CD14-positive monocyte (primary cell): ENCODE measurements around the gene SNX9. TPM values are rescaled to one million over a fixed set of nuclear protein-coding genes. Genes with fewer than 3 reads are reported as not detected.

Experiments
- DNase-seq, 3 donors: peaks; one replicate each; pipeline ENCODE4 v3.0.0-alpha.2; 2011 to 2022
- H2AFZ ChIP-seq: 2 replicates; pipeline ENCODE4 v1.6.0; 2012; ENCODE audit warnings: mild to moderate bottlenecking, low read depth, low read length, inconsistent platforms; ENCODE audit not compliant: insufficient read depth, poor library complexity, severe bottlenecking
- H3K27ac ChIP-seq, 2 donors: 1 replicate in 1 of 2; 2 replicates in 1 of 2; pipeline ENCODE4 v1.5.1; 2012 to 2013; ENCODE audit warnings: low read length in 2 of 2, control low read depth in 1 of 2, inconsistent platforms in 1 of 2, low read depth in 1 of 2, mild to moderate bottlenecking in 1 of 2
- H3K27me3 ChIP-seq, 2 donors: one replicate each; pipeline versions ENCODE4 v1.6.0 to v1.6.1; 2011 to 2013; ENCODE audit warnings: low read length in 2 of 2; ENCODE audit not compliant: control insufficient read depth in 2 of 2, insufficient read depth in 2 of 2
- H3K36me3 ChIP-seq, 2 donors: replicated peaks in 1 of 2; 1 replicate in 1 of 2; 2 replicates in 1 of 2; pipeline versions ENCODE4 v1.5.1 to v1.6.1; 2012 to 2013; ENCODE audit warnings: low read length in 2 of 2, control low read depth in 1 of 2, inconsistent platforms in 1 of 2, mild to moderate bottlenecking in 1 of 2; ENCODE audit not compliant: insufficient read depth in 2 of 2, control insufficient read depth in 1 of 2
- H3K4me1 ChIP-seq, 2 donors: 1 replicate in 1 of 2; 2 replicates in 1 of 2; pipeline versions ENCODE4 v1.5.1 to v1.6.1; 2012 to 2013; ENCODE audit warnings: low read length in 2 of 2, control low read depth in 1 of 2, inconsistent platforms in 1 of 2, mild to moderate bottlenecking in 1 of 2, moderate library complexity in 1 of 2; ENCODE audit not compliant: insufficient read depth in 2 of 2, control insufficient read depth in 1 of 2
- H3K4me2 ChIP-seq: replicated peaks from 2 replicates; pipeline ENCODE3; 2012; ENCODE audit warnings: low read length, moderate library complexity, mild to moderate bottlenecking; ENCODE audit not compliant: poor library complexity, severe bottlenecking; ENCODE audit errors: extremely low read depth
- H3K4me3 ChIP-seq, 3 experiments: fragments of 200-600 bp in 1 of 3; sonication (generic) in 1 of 3; replicated peaks in 1 of 3; 1 replicate in 2 of 3; 2 replicates in 1 of 3; pipeline ENCODE4 v1.5.1; 2011 to 2013; ENCODE audit warnings: low read length in 3 of 3, mild to moderate bottlenecking in 3 of 3, control low read depth in 2 of 3, low read depth in 2 of 3, inconsistent platforms in 1 of 3, moderate library complexity in 1 of 3
- H3K79me2 ChIP-seq: 2 replicates; pipeline ENCODE4 v1.6.0; 2012; ENCODE audit warnings: mild to moderate bottlenecking, control low read depth, inconsistent platforms, low read length, moderate library complexity; ENCODE audit not compliant: insufficient read depth
- H3K9ac ChIP-seq: 2 replicates; pipeline ENCODE4 v1.6.0; 2017; ENCODE audit warnings: low read length, mild to moderate bottlenecking; ENCODE audit not compliant: insufficient read depth, poor library complexity, severe bottlenecking
- H3K9me3 ChIP-seq, 2 donors: replicated peaks in 1 of 2; 1 replicate in 1 of 2; 2 replicates in 1 of 2; pipeline versions ENCODE4 v1.5.1 to v1.6.1; 2012 to 2013; ENCODE audit warnings: low read length in 2 of 2, control low read depth in 1 of 2; ENCODE audit not compliant: control insufficient read depth in 1 of 2, insufficient read depth in 1 of 2
- H4K20me1 ChIP-seq: 2 replicates; pipeline ENCODE4 v1.6.0; 2012; ENCODE audit warnings: mild to moderate bottlenecking, low read length, control low read depth, moderate library complexity; ENCODE audit not compliant: insufficient read depth
- H3K27ac Mint-ChIP-seq, 7 donors: one replicate each; pipeline ENCODE4 v1.8.0; 2020; ENCODE audit warnings: mild to moderate bottlenecking in 7 of 7, mixed read lengths in 7 of 7, moderate library complexity in 6 of 7, inconsistent platforms in 2 of 7
- H3K27me3 Mint-ChIP-seq, 3 donors: one replicate each; pipeline ENCODE4 v1.8.0; 2021 to 2022; ENCODE audit warnings: low read depth in 3 of 3, mild to moderate bottlenecking in 3 of 3, mixed read lengths in 3 of 3, moderate library complexity in 3 of 3, inconsistent platforms in 1 of 3
- H3K36me3 Mint-ChIP-seq, 2 donors: one replicate each; pipeline ENCODE4 v1.8.0; 2020; ENCODE audit warnings: mixed read lengths in 2 of 2, inconsistent platforms in 1 of 2, mild to moderate bottlenecking in 1 of 2
- H3K4me1 Mint-ChIP-seq: one replicate; pipeline ENCODE4 v1.8.0; 2020; ENCODE audit warnings: mild to moderate bottlenecking, mixed read lengths
- H3K4me3 Mint-ChIP-seq, 2 donors: one replicate each; pipeline ENCODE4 v1.8.0; 2020; ENCODE audit warnings: mild to moderate bottlenecking in 2 of 2, mixed read lengths in 2 of 2, moderate library complexity in 1 of 2
- H3K9me3 Mint-ChIP-seq, 7 donors: one replicate each; pipeline ENCODE4 v1.8.0; 2020 to 2022; ENCODE audit warnings: mixed read lengths in 7 of 7, mild to moderate bottlenecking in 6 of 7, moderate library complexity in 6 of 7, inconsistent platforms in 2 of 7
- CTCF ChIP-seq: fragments of 200-600 bp; IDR thresholded peaks from one replicate; pipeline ENCODE4 v1.8.0; 2022; ENCODE audit warnings: antibody characterized with exemption, mild to moderate bottlenecking
- WGBS: methylation state at CpG from one replicate; pipeline ENCODE4 v1.1.5; 2013; ENCODE audit warnings: missing lambda C conversion rate; ENCODE audit not compliant: insufficient coverage; 5-methylcytosine and 5-hydroxymethylcytosine counted together
- intact Hi-C, 2 donors: fragments of 100-400 bp; cut with micrococcal nuclease; formaldehyde crosslinking; loops; one replicate each; pipeline versions ENCODE4 v1.15.0 to v1.15.1; 2023
- polyA plus RNA-seq, 3 donors: library from polyadenylated mRNA; depleted of rRNA in 1 of 3; unstranded in 2 of 3; stranded (reverse) in 1 of 3; fragments of 300-500 nt in 2 of 3; fragments of >200 nt in 1 of 3; fragmentation: Illumina TruSeq in 2 of 3; gene quantifications; 1 replicate in 2 of 3; 2 replicates in 1 of 3; pipeline ENCODE4 v1.2.3, GENCODE V29; 2012 to 2021

SNX9 gene
- polyA plus RNA-seq, 3 donors, result 5.5 to 8.1 (median 7.2) TPM

- H4K20me1 ChIP-seq, result no peaks in the 10 kb centered on the region
- peaks cover 3 to 20% of the 10 kb centered on the region in 2 donors for H3K36me3 ChIP-seq
- DNase-seq, result no peak
- no peak overlapping the region for H3K27ac ChIP-seq
- intact Hi-C loops, result no loop called here
- whole genome bisulfite sequencing, result 80% methylated on average over 1 of the region's 3 CpGs
- H3K4me2 ChIP-seq, result no peak overlapping the region
- Mint-ChIP-seq H3K36me3 (peaks cover 37 to 42% of the 10 kb centered on the region in 2 donors), H3K27ac (no peak overlapping the region), H3K9me3 (peaks cover 0 to 3% (median 0%) of the 10 kb centered on the region in 7 donors), H3K27me3 (peaks cover 0 to 2% (median 0%) of the 10 kb centered on the region in 3 donors), H3K4me1 (no peaks in the 10 kb centered on the region), H3K4me3 (no peak overlapping the region)
- H2AFZ ChIP-seq, result no peak overlapping the region
- H3K9me3 ChIP-seq, result no peaks in the 10 kb centered on the region
- H3K4me3 ChIP-seq, result no peak overlapping the region
- H3K27me3 ChIP-seq, result no peaks in the 10 kb centered on the region
- no peak for TF ChIP-seq CTCF
- no peaks in the 10 kb centered on the region for H3K79me2 ChIP-seq
- no peak overlapping the region for H3K9ac ChIP-seq
- no peaks in the 10 kb centered on the region for H3K4me1 ChIP-seq
These were observed 86.2 kb downstream of the SNX9 start for GRCh38 chr6:157909282-157909664.

GRCh38 chr6:157911278-157911677, 88.2 kb downstream of the SNX9 start:
- no peak for TF ChIP-seq CTCF
- Mint-ChIP-seq H3K27me3 (no peaks in the 10 kb centered on the region), H3K4me1 (no peaks in the 10 kb centered on the region), H3K36me3 (peaks cover 39 to 48% of the 10 kb centered on the region in 2 donors), H3K4me3 (no peak overlapping the region), H3K9me3 (peaks cover 0 to 3% (median 0%) of the 10 kb centered on the region in 7 donors), H3K27ac (peak overlapping the region in 1 of 7 donors; percentile 1)
- intact Hi-C loops, result no loop called here
- no peaks in the 10 kb centered on the region for H3K27me3 ChIP-seq
- H3K9ac ChIP-seq, result no peak overlapping the region
- WGBS, result 96% methylated on average over 7 of the region's 9 CpGs
- no peak overlapping the region for H3K27ac ChIP-seq
- no peak overlapping the region for H3K4me2 ChIP-seq
- DNase-seq, result no peak
- H3K79me2 ChIP-seq, result no peaks in the 10 kb centered on the region
- no peaks in the 10 kb centered on the region for H3K9me3 ChIP-seq
- H3K4me1 ChIP-seq, result no peaks in the 10 kb centered on the region
- no peak overlapping the region for H2AFZ ChIP-seq
- no peak overlapping the region for H3K4me3 ChIP-seq
- no peaks in the 10 kb centered on the region for H4K20me1 ChIP-seq
- H3K36me3 ChIP-seq, result peaks cover 0 to 28% of the 10 kb centered on the region in 2 donors
